CD4-positive, alpha-beta T cell treated with Interleukin-2 at 100 ng/mL for 4 hours (primary cell): ENCODE results near the gene NUDT13.

Experiments used
- DNase-seq: peaks from one replicate; pipeline ENCODE4 v3.0.0-alpha.2; 2020; ENCODE audit warnings: low spot score

NUDT13 gene

DNA sequence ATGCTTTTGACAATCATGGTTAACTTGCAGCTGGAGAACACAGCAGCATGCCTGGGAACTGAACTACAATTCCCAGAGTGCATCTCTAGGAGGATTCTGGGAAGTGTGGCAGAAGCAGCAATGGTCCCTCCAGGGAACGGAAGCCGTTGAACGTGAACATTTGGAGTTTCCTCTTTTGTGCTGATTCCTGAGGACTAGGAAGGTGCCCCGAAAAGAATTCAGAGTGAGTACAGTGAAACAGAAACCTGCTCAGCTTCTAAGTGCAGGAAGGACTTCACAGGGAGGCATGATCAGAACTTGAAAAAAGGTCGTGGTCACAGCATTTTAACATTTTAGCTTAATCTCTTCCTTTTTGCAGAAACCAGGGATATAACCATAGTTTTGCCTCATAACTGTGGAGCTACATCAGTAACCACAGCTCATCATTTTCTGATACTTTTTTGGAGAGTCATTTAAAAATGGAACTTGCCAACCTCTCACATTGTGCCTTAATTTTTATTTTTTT is at the start of gene NUDT13:
NUDT13 (plus strand) TSS at position 111 of the 505 bp plus-strand sequence. CDS start 3,911 bp downstream, outside the sequence.
- peak; percentile 72 for DNase-seq

DNA sequence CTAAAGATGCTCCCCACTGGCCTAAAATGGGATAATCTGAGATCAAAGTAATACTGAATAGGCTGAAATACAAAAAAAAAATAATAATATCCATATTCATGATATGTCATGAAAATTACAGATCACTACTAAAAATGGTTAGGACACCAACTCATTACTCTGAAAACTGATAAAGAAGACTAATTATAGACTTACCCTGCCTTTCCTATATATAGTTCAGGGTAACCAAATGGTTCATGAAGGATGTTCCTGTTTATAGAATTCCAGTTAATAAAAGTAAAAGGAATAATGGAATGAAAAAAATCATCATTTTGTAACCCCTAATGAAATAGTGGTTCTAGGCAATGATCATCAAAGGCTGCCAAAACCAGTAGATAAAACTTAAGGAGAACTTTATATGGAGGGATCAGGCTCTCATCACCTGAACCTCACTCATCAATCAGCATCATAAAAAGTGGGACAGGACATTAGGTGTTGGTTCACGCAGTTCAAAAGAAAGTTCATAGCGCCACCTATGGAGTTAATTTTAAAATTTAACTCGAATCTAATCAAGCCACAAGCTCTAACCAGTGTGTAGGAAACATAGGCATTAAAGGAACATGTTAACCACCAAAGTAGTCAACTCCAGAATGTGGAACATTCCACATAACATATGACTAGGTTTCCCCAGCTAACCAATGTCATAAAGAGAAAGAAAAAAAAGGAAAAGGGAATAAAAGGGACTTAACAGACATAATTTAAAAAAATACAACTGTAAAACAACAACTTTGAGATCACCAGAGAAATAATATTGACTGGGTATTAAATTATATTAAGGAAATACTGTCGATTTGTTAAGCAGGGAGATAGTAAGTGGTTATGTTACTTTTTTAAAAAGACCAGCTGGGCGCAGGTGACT is 49.3 kb upstream of the NUDT13 start:
- DNase-seq: peak; percentile 56

DNA sequence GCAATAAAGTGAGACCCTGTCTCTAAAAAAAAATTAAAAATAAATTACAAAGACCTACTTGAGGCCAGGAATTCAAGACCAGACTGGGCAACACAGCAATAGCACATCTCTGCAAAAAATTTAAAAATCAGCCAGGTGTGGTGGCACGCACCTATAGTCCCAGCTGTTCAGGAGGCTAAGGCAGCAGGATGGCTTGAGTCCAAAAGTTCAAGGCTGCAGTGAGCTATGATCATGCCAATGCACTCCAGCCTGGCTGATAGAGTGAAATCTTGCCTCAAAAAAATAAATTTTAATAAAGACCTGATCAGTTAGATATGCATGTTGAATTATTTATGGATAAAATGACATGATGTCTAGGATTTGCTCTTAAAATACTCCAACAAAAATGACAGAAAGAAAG is 48.5 kb upstream of the NUDT13 start:
- DNase-seq: no peak

GRCh38 chr10:73065441-73065840 is 44.8 kb upstream of the NUDT13 start:
- no peak for DNase-seq

DNA sequence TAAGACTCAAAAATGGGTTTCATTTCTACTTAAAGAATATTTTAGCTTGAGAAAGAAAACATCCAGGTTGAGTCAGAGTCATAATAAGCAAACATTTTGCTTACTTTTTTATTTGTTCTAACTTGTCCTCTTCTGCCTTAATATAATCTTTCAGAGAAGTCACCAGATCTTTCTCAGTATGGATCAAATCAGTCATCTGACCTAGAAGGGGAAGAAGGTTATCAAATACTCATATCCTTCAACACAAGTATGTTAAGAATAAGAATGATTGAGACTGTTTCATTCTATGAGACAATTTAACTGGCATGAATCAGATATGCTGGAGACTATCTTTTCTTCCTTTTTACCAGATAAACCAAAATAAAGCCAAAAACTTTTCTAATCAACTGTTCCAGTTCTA is 36.6 kb upstream of the NUDT13 start:
- no peak for DNase-seq

- DNase-seq: no peak
Measured at GRCh38 chr10:73075829-73076228, 34.4 kb upstream of the NUDT13 start.

DNA sequence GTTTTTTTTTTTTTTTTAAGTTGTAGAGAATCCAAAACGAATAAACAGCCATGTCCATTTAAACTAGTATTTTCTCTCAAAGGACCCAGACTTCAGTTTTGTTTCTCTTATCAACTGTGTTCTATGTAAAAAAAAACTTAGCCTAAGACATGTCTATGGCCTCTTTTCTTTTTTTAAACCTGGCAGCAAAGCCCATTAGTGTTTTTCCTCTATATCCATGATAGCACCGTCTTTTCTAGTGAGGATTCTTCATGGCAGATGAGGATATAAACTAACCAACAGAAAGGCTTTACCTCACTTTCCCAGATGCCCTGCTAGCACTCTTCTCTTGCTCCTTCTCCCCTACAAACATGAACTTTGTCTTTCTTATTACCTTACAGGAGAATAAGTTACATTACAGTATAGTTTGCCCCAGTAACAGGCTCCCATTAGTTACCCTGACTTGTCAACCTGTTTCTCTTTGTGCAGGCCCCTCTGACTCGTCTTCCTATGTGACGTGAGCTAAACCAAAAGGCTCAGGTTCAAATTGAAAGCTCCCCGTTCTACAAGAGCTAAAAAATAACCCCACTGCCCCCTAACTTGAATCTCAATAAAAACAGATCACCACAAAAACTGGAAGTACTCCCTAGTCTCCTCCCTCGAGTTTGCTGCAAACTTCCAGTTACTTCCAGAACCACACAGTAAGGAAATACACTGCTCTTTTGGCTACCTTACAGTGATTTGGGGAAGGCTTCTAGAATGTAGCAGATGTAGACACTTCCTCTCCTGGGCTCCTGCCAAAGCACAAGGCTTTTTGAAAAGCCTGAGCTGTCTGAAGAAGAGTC is 33.7 kb upstream of the NUDT13 start:
- DNase-seq: no peak

DNA sequence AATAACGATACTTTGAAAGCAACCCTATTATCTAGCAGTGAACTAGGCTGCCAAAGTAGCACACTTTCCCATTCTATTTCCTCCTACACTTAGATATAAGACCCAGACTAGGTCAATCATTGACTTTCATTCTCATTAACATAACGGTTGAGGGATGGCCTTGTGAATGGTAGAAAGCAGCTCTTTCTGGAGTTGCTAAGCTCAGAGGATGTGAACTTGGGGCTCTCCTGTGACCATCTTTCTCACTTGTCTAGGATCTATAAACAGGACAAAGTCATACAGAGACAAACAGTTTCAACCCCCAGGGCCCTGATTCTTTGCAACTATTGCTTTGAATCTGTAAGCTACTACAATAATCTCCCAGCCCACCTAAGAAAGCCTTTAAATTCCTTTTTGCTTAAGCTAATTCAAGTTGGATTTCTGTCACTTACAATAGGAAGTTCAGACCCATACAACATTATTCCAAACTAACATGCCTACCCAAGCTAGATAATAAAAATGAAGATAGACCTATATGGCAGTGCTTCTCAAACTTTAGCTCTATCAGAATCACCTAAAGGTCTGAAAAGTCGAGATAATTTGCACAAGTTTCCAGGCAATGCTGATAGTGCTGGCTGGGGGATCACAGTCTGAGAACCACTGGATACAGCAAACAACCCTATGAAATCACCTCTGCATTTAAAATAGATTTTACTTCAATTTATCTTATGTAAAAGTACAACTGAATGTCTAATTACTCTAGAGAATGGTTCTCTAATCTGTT is 30.3 kb upstream of the NUDT13 start:
- DNase-seq: no peak

- no peak for DNase-seq
Measured at GRCh38 chr10:73083221-73083620, 27.0 kb upstream of the NUDT13 start.

DNA sequence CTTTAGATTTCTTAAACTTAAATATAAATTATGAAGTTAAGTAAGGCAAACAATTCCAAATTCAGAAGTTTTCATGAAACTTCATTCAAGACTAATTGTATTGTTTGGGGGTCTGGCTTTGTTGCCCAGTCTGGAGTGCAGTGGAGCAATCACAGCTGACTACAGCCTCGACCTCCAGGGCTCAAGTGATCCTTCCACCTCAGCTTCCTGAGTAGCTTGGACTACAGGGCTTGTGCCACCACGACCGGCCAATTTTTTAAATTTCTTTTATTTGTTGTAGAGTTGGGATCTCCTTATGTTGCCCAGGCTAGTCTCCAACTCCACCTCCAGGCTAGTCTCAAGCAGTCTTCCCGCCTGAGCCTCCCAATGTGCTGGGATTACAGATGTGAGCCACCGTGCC is 26.0 kb upstream of the NUDT13 start:
- no peak for DNase-seq

- DNase-seq: no peak
Measured at GRCh38 chr10:73086816-73087215, 23.4 kb upstream of the NUDT13 start.

GRCh38 chr10:73088304-73088703 is 22.0 kb upstream of the NUDT13 start:
- no peak for DNase-seq

GRCh38 chr10:73092830-73093229 is 17.4 kb upstream of the NUDT13 start:
- no peak for DNase-seq

DNA sequence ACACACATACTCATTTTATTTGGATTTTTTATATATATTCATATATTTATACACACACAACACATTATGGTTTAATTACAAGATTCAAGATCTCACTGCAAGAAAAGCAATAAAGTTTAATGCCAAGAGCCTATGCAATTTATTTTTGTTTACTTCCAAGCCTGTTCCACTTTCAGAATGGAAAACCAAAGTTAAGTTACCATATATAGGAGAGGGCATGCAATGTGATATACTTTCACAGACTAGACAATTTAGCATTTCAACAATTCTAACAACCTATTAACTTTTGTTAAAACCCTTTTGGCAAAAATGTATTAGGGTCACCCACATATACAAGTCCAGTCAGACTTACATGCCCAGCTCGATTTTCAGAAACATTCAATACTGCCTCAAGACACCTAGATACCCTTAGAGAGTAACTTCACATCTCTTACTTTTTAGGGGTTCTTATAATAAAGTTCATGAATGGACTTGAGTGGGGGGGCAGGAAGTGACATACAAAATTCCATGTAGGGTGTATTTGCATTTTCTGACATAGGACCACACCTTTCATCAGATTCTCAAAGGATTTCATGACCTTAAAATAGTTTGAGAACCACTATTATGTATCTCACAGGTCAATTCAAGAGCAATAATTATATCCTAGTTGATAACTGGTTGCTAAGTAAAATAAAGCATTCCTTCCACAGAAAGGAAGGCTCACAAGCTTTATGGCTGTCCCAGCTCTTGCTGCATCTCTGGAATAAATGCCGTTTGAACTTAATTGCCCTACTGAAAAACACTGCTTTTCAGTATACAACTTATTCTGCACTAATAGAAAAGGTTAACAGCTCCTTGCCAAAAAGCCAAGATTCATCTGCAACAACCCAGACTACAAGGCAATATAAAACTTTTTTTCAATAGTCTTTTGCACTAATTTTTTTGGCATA is 16.1 kb upstream of the NUDT13 start:
- no peak for DNase-seq

GRCh38 chr10:73094986-73095480 is 15.2 kb upstream of the NUDT13 start:
- no peak for DNase-seq

DNA sequence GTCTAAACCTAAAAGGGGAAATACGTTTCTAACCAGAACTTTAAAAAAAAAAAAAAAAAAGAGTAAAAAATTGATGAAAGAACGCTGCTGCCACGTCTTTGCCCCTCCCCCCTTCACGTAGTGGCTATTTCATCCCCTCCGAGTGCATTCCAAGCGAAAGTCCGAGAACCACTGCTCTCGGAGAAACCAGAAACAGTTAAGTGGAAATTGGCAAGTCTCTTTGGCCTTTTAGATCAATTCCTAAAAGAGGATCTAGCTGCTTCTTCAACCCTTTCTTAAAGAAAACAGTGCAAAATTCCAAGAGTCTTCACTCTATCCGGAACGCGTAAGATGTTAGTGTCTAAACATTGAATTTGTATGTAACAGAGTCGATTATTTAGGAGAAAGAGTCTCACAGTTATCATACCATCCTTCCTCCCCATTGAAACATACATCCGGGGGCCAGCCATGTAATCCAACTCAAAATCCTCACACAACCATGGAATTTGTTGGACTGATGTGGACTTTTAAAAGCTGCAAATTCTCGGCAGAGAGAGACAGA is 14.7 kb upstream of the NUDT13 start:
- peak; percentile 30 for DNase-seq

- peak; percentile 64 for DNase-seq
Measured at GRCh38 chr10:73096041-73096448, 14.2 kb upstream of the NUDT13 start.

DNA sequence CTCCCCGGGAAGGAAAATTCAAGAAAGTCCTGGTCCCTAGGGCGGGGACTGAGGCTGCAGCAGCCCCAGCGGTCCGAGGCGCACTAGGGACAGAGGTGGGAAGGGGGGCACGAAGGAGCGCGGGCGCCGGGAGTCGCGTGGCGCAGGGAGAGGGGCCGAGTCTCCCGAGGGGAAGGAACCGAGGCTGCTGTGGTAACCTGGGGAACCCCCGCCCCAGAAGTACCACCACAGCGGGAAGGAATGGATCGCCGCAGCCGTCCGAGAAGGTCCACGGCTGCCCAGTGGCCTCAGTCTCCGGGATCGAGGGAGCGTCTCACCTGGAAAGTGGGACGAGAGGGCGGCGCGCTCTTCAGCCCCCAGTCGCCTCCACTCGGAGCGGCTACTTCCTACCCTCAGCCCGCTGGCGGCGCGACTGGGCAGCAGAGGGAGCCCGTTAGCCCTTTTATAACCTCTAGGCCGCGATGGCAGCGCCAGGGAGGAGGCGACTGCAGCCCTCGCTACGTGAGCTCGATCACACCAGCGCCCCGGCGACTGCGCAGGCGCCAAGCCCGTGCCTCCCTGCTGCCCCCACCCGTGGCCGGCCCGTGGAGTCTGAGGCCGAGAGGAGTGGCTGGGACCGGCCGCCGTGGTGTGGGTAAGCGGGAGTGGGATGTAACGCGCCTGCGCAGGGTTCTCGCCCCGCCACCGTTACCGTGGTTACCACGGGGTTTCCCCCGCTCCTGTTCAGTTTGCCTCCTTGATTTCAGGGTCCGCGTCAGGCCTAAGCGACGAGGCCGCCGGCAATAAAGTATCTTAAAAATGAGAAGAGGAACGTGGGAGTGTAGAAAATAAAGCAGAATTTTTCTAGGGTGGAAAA is 13.6 kb upstream of the NUDT13 start, which contains the start of gene P4HA1:
P4HA1 (minus strand) TSS at position 418 of the 856 bp plus-strand sequence. CDS start 21,983 bp downstream, outside the sequence.
- DNase-seq: peak; percentile 100

DNA sequence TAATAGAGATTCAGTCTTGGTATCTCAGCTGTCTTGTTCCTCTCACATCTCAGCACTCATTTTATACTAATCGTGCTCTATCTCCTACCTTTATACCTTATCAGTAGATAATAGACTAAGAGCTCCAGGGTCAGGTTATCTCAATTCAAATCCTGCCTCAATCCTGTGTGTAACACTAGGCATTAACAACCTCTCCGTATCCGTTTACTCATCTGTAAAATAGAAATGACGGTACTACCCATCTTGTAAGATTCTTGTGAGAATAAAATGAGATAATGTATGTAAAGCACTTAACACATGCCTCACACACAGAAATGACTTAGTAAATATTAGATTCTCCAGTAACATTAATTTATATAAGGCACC is 13.0 kb upstream of the NUDT13 start:
- DNase-seq: no peak
